RWPE2 (cell line): ENCODE data around the gene EVC.

Experiments used
- ATAC-seq: fragments of 200-7000 bp; cut with Tn5 transposase; 3 replicates; pipeline ENCODE4 v1.9.1; 2021; ENCODE audit warnings: low read depth
- DNase-seq: peaks from one replicate; pipeline ENCODE4 v3.0.0-alpha.2; 2020; ENCODE audit warnings: low spot score
- H3K27ac ChIP-seq: fragments of 450-650 bp; 2 replicates; pipeline ENCODE4 v1.5.1; 2017; ENCODE audit warnings: mild to moderate bottlenecking; ENCODE audit not compliant: poor library complexity, severe bottlenecking
- H3K27me3 ChIP-seq: fragments of 250-450 bp; sonication (Bioruptor Pico); 2 replicates; pipeline ENCODE4 v1.5.1; 2021; ENCODE audit warnings: mild to moderate bottlenecking, moderate library complexity; ENCODE audit not compliant: insufficient read depth, poor library complexity, severe bottlenecking
- H3K36me3 ChIP-seq: fragments of 250-450 bp; sonication (Bioruptor Pico); 2 replicates; pipeline ENCODE4 v1.5.1; 2020; ENCODE audit warnings: low read depth, mild to moderate bottlenecking, moderate library complexity
- H3K4me1 ChIP-seq: fragments of 250-450 bp; sonication (Bioruptor Pico); 2 replicates; pipeline ENCODE4 v1.5.1; 2021; ENCODE audit warnings: mild to moderate bottlenecking, moderate library complexity; ENCODE audit not compliant: insufficient read depth, poor library complexity, severe bottlenecking
- H3K4me3 ChIP-seq: fragments of 250-450 bp; sonication (Bioruptor Pico); 2 replicates; pipeline ENCODE4 v1.5.1; 2021; ENCODE audit warnings: mild to moderate bottlenecking, moderate library complexity; ENCODE audit not compliant: severe bottlenecking
- H3K9me3 ChIP-seq: fragments of 250-450 bp; sonication (Bioruptor Pico); 2 replicates; pipeline ENCODE4 v1.5.1; 2021; ENCODE audit warnings: mild to moderate bottlenecking, moderate library complexity; ENCODE audit not compliant: severe bottlenecking
- CTCF ChIP-seq: fragments of 450-650 bp; IDR thresholded peaks from one replicate; pipeline ENCODE4 v1.5.1; 2017; ENCODE audit warnings: mild to moderate bottlenecking, moderate library complexity; ENCODE audit not compliant: poor library complexity, severe bottlenecking

Gene EVC

GRCh38 chr4:5843573-5844530, 132.9 kb downstream of the EVC start:
- ATAC-seq = no peak
- H3K36me3 ChIP-seq = no peaks in the 10 kb centered on the region

GRCh38 chr4:5845035-5845905, 134.3 kb downstream of the EVC start:
- H3K36me3 ChIP-seq = no peaks in the 10 kb centered on the region
- TF ChIP-seq CTCF = no peak
- H3K4me3 ChIP-seq = no peak overlapping the region
- ATAC-seq = no peak
- no peak overlapping the region for H3K27ac ChIP-seq
- no peaks in the 10 kb centered on the region for H3K9me3 ChIP-seq
- H3K27me3 ChIP-seq = peaks cover 11% of the 10 kb centered on the region
- H3K4me1 ChIP-seq = no peaks in the 10 kb centered on the region
- no peak for DNase-seq

More at GRCh38 chr4:5843573-5844530, 132.9 kb downstream of the EVC start:
- H3K27ac ChIP-seq = no peak overlapping the region
- peaks cover 11% of the 10 kb centered on the region for H3K27me3 ChIP-seq
- TF ChIP-seq CTCF = no peak
- no peak overlapping the region for H3K4me3 ChIP-seq
- H3K9me3 ChIP-seq = no peaks in the 10 kb centered on the region
- DNase-seq = no peak
- no peaks in the 10 kb centered on the region for H3K4me1 ChIP-seq

GRCh38 chr4:5851637-5852301, 140.8 kb downstream of the EVC start:
- Histone ChIP-seq H3K27ac (no peak overlapping the region), H3K4me1 (no peaks in the 10 kb centered on the region), H3K4me3 (no peak overlapping the region), H3K36me3 (no peaks in the 10 kb centered on the region), H3K9me3 (no peaks in the 10 kb centered on the region), H3K27me3 (peaks cover 14% of the 10 kb centered on the region)
- no peak for TF ChIP-seq CTCF
- no peak for ATAC-seq
- no peak for DNase-seq

GRCh38 chr4:5852523-5853202, 141.7 kb downstream of the EVC start:
- Histone ChIP-seq H3K27me3 (peaks cover 14% of the 10 kb centered on the region), H3K36me3 (no peaks in the 10 kb centered on the region), H3K27ac (no peak overlapping the region), H3K4me3 (no peak overlapping the region), H3K4me1 (no peaks in the 10 kb centered on the region), H3K9me3 (no peaks in the 10 kb centered on the region)
- ATAC-seq (no peak), DNase-seq (no peak)
- TF ChIP-seq CTCF = no peak
